HG03064 (cell line): ENCODE measurements around the gene CENPP.

Source experiments
- ATAC-seq: cut with Tn5 transposase; IDR thresholded peaks from one replicate; pipeline ENCODE4 v1.9.1; 2021; ENCODE audit warnings: low read depth; ENCODE audit not compliant: unreplicated experiment

The CENPP gene

DNA sequence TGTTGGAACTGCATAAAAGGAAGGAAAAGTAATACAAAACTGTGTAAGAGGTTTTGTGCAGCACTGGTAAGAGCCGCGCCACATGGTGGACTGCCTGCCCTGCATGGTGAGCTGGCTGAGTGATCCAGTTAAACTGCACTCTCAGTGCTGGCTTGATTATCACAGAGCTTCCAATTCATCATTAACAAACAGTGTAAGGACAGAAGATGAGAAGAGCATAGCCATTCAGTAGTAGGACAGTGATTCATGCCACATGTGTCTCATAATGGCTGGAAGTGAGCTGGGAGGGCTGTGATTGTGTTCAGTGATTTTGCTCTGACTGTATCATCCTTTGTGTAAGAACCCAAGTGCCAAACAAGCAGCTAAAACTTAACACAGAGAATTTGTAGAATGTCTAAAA is 142.5 kb downstream of the CENPP start:
- no peak for ATAC-seq

DNA sequence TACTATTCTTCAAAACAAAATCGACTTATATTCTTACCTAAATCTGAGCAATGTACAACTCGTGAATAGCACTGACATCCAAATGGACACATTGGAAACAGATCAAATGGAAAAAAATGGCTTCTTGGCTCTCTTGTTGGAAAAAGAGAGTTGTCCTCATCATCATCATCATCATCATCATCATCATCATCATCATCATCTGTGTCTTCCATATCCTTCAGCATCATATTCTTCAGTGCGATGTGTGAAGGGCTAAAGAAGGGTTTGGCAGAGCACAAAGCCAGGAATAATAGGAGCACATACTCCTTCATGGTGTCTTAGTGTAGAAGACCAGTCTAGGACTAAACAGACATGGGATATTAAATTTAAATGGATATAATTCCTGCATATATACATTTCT is 148.8 kb downstream of the CENPP start:
- no peak for ATAC-seq

- no peak for ATAC-seq
These were observed 151.2 kb downstream of the CENPP start for GRCh38 chr9:92476962-92477361.

- ATAC-seq, result no peak
These were observed 153.0 kb downstream of the CENPP start for GRCh38 chr9:92478783-92479182.

DNA sequence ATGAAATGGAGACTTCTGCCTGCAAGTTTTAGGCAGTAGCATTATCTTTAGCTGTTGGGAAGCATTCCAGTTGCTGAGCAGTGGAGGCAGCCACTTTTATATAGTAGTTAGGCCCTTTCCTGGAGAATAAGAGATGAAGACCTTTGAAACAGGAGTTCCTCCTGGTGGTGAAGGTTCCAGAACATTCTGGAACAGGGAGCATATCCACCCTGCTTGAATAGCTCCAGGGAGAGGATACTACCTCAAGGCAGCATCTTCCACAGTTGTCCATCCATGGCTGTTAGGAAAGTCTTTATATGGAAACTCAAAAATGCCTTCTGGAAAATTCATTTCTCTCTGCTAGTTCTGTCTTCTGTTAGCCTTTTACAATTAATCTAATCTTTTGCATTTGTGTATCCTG is 153.6 kb downstream of the CENPP start:
- ATAC-seq, result no peak

DNA sequence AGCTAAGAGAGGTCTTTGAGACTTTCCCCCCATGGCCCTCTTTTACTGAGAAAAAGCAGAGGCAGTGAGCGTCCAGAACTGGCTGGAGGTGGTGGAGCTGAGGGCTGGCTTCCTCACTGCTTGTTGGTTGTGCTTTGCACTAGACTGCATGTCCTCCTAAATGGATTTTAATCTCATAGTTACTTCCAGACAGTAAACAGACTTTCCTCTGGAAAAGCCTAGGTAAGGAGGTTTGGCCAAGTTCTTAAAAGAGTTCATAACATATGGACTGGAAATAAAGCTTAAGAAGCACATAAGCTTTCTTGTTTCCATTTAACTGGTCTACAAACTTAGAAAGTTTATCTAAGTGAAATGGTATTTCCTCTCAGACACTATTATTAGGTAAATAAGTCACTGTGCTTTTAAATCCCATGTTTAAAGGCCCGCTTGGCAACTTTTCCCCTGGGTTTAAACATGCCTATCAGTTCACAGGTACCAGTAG is 154.6 kb downstream of the CENPP start:
- ATAC-seq, result no peak

DNA sequence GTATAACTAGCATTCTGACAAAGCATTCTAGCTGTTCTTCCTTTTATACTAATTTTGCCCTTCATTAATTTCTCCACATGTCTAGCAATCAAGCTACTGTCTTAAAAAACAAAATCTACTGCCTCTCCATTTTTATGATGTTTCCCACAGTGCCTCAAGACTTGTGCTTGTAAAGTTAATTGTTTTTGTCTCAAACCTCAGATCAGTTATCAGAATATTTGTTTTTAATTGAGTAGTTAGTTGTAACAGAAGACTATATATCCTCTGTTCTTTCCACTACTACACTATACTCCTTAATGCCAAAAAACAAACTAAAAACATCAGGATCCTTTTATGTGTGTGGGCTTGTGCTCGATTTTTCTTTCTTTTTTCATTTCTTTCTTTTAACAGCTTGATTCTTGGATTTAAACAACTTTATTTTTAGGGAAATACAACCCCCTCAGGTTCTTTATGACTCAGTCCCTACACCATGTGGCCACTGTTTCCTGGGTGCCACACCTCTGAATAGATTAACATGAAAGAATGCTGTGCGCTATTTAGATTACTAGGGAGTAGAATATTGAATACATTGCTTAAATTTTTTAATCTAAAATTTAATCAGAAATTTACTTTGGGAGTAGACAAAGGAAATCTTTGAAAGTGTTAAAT is 155.4 kb downstream of the CENPP start:
- ATAC-seq, result no peak

DNA sequence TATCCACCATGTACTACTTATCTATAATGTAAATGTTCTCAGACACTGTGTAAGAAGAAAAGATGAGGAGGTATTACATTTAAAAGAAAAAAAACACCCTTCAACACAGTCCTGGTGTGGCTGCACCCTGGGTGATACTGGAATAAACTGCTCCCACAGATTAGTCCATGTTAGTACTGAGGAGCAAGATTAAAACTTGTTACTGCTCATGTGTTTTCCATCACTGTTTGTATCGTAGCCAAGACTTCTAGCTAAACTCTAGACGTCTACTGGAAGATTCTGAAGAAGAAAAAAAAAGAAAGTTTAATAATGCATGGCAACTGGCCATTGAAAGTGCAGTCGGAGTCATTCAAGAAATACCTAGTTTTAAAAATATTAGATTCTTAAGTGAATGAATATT is 156.6 kb downstream of the CENPP start, which contains the start of gene ASPN:
Gene ASPN, minus strand, starts transcription at position 178 of the 400 bp plus-strand sequence.
- no peak for ATAC-seq

DNA sequence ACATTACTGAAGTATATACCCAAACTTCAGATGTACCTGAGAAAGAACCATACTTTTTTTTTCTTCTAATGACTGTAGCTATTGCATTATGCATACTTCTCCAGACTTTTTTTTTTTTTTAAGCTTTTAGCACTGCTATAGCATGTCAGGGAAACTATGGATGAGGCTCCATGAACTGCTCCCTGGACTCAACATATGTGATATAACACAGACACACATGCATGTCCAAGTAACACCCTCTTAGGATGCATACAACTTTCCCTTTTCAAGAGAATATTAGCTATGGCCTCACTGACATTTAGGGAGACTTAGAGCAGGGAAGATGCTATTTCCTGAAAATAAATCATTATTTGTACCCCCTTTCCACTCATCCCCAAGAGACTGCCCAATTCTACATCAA is 157.1 kb downstream of the CENPP start:
- ATAC-seq, result no peak

GRCh38 chr9:92483627-92484545 is 158.1 kb downstream of the CENPP start:
- ATAC-seq, result no peak

GRCh38 chr9:92484563-92484962 is 158.8 kb downstream of the CENPP start:
- no peak for ATAC-seq

- ATAC-seq, result no peak
These were observed 160.6 kb downstream of the CENPP start for GRCh38 chr9:92486371-92486770.

GRCh38 chr9:92488681-92489550 is 163.2 kb downstream of the CENPP start:
- ATAC-seq, result no peak

DNA sequence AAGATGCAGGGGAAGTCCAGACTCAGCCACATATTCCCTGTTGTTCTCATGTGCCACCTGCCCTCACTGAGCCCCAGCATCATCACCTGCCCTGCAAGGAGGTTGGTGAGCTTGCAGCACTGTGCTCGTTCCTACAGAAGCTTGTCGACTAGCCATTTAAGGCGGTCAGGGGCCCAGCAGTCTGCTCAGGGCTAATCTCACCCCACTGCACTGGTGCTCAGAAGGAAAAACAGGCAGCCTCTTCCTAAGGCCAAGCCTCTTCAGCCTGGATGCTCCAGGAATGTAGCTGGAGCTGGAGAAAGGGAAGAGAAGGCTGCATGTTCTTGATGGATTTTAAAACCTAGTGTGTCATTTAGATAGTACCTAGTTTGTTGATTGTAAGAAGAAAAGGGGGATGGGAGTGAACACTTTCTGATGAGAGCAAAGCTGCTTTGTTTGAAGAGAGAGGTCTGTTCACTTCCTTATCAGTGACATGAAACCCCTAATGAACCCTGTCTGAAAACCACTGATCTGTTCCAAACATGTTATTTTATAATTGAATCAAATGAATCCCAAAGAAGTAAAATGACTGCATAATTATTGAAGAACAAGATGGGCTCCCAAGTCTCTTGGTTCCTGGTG is 167.1 kb downstream of the CENPP start:
- no peak for ATAC-seq

GRCh38 chr9:92493749-92494387 is 168.1 kb downstream of the CENPP start:
- ATAC-seq, result no peak

GRCh38 chr9:92494856-92495255 is 169.1 kb downstream of the CENPP start:
- no peak for ATAC-seq

DNA sequence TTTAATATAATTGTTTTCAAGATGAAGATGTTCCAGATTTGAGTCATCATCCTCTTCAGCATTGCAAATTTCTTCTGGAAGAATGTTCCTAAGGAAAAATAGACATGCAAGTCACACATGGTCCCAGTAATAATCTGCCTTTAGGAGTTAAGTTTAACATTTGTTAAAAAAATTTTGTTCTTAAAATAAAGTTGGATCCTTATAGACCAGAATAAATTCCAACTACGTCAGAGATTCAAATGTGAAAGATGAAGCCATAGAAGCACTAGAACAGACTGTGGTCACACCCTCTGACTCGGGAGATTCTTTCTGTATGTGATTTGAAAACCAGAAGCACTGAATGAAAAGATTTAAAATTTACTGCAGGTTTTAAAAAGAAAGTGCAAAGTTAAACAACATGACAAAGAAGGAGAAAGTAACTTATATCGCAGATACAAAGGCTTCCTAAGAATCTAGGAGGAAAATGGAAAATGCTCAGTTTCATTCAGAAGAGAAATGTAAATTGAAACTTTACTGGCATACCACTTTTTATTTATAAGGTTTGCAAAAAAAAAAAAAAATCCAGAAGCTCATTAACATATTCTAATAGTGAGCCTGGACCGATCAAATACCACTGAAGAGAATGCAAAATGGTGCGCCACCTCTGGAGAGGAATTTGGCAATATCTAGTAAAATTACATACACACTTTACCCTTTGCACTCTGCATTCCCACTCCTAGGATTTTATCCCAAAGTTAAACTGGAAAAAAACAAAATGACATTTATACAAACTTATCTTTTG is 170.8 kb downstream of the CENPP start:
- ATAC-seq, result no peak

DNA sequence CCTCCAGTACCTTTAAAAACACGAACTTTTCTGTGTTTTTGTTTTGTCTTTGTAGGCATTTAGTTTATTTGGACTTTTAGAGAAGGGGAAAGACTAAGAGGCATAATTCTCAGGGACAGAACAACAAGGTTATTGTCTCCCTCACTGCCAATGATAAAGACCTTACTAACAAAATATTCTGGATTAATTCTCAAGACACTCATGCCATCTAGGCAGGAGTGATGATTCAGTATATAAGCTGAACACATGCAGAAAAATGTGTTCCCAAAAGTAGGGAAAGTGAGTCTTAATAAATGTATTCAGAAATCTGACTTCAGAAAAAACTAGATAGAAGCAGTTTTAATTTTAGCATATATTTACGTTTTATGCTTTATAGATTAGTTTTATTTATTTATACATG is 173.9 kb downstream of the CENPP start:
- ATAC-seq, result no peak

- ATAC-seq, result no peak
These were observed 175.0 kb downstream of the CENPP start for GRCh38 chr9:92500725-92501124.
